Lung (tissue), 12 donors: ENCODE results near the gene SLC12A7. TPM values are rescaled to one million over a fixed set of nuclear protein-coding genes. Genes with fewer than 3 reads are reported as not detected.

Source experiments
- ATAC-seq: fragments of 200-7000 bp; cut with Tn5 transposase; one replicate; pipeline ENCODE4 v1.9.1; 2020; ENCODE audit warnings: moderate number of reproducible peaks; ENCODE audit not compliant: insufficient read depth, low FRiP score
- DNase-seq, 3 donors: peaks; one replicate each; pipeline ENCODE4 v3.0.0-alpha.2; 2013 to 2017
- H3K27ac ChIP-seq, 2 donors: one replicate each; pipeline ENCODE4 v1.5.1; 2013; ENCODE audit warnings: mild to moderate bottlenecking in 2 of 2, moderate library complexity in 2 of 2, control low read depth in 1 of 2, inconsistent platforms in 1 of 2, low read depth in 1 of 2, low read length in 1 of 2
- H3K27me3 ChIP-seq, 3 donors: one replicate each; pipeline ENCODE4 v1.5.1; 2013; ENCODE audit warnings: low read length in 2 of 3; ENCODE audit not compliant: control insufficient read depth in 3 of 3, insufficient read depth in 3 of 3
- H3K36me3 ChIP-seq, 4 donors: one replicate each; pipeline ENCODE4 v1.5.1; 2013; ENCODE audit warnings: low read length in 4 of 4, mild to moderate bottlenecking in 1 of 4, moderate library complexity in 1 of 4; ENCODE audit not compliant: control insufficient read depth in 4 of 4, insufficient read depth in 4 of 4
- H3K4me1 ChIP-seq, 5 donors: one replicate each; pipeline ENCODE4 v1.5.1; 2013; ENCODE audit warnings: low read length in 5 of 5, mild to moderate bottlenecking in 2 of 5, moderate library complexity in 1 of 5; ENCODE audit not compliant: control insufficient read depth in 5 of 5, insufficient read depth in 5 of 5
- H3K4me3 ChIP-seq: one replicate; pipeline ENCODE4 v1.5.1; 2013; ENCODE audit warnings: mild to moderate bottlenecking, control low read depth, moderate library complexity
- H3K9ac ChIP-seq, 2 donors: one replicate each; pipeline ENCODE4 v1.5.1; 2013; ENCODE audit warnings: low read length in 2 of 2, control low read depth in 1 of 2; ENCODE audit not compliant: insufficient read depth in 1 of 2
- H3K9me3 ChIP-seq, 4 donors: one replicate each; pipeline ENCODE4 v1.5.1; 2013; ENCODE audit warnings: low read length in 3 of 4, mild to moderate bottlenecking in 1 of 4, moderate library complexity in 1 of 4; ENCODE audit not compliant: control insufficient read depth in 4 of 4, insufficient read depth in 3 of 4
- CTCF ChIP-seq: IDR thresholded peaks from 2 replicates; pipeline ENCODE4 v1.5.1; 2012; ENCODE audit warnings: mild to moderate bottlenecking; ENCODE audit errors: control extremely low read depth, extremely low read depth
- WGBS, 2 donors: extraction: QIAGEN DNeasy Blood & Tissue Kit; methylation state at CpG; one replicate each; pipeline ENCODE4 v1.1.7; 2013; 5-methylcytosine and 5-hydroxymethylcytosine counted together
- polyA plus RNA-seq, 2 donors: library from polyadenylated mRNA; stranded (reverse); fragments of 200-250 nt; gene quantifications; one replicate each; pipeline ENCODE4 v1.2.1, GENCODE V29; 2013
- total RNA-seq, 2 donors: library from RNA; depleted of rRNA in 1 of 2; stranded (reverse); fragments of >200 nt in 1 of 2; gene quantifications; one replicate each; pipeline ENCODE4 v1.2.1, GENCODE V29; 2014 to 2021
- donor health status: control.
- donor health status: control.
- donor health status: Bipolar disorder and iron deficiency.
- donor health status: healthy.
- donor health status: DM: yes; HTN: yes; CAD: no.

The SLC12A7 gene
- total and polyA plus RNA-seq, 4 donors: 14.8 to 50.4 (median 39.8) TPM

- peaks cover 0 to 2% (median 0%) of the 10 kb centered on the region in 4 donors for H3K9me3 ChIP-seq
- DNase-seq (no peak), ATAC-seq (no peak)
- no peak overlapping the region for H3K4me3 ChIP-seq
- no peak overlapping the region for H3K27ac ChIP-seq
- no peaks in the 10 kb centered on the region for H3K27me3 ChIP-seq
- TF ChIP-seq CTCF: no peak
- no peak overlapping the region for H3K9ac ChIP-seq
- WGBS, 2 donors: 91 to 96% methylated on average over 45 to 46 of the region's 46 CpGs
- H3K4me1 ChIP-seq: no peaks in the 10 kb centered on the region
- H3K36me3 ChIP-seq: peaks cover 0 to 64% (median 16%) of the 10 kb centered on the region in 4 donors
Measured at GRCh38 chr5:1073239-1074102, 38.4 kb downstream of the SLC12A7 start.

- no peaks in the 10 kb centered on the region for H3K27me3 ChIP-seq
- TF ChIP-seq CTCF: no peak
- DNase-seq: no peak
- H3K9me3 ChIP-seq: peaks cover 0 to 2% (median 0%) of the 10 kb centered on the region in 4 donors
- H3K4me3 ChIP-seq: no peak overlapping the region
- 94 to 98% methylated on average over 13 to 14 of the region's 15 CpGs for WGBS, 2 donors
- no peak overlapping the region for H3K27ac ChIP-seq
- no peaks in the 10 kb centered on the region for H3K4me1 ChIP-seq
- ATAC-seq: no peak
- no peak overlapping the region for H3K9ac ChIP-seq
- H3K36me3 ChIP-seq: peaks cover 0 to 56% (median 10%) of the 10 kb centered on the region in 4 donors
Measured at GRCh38 chr5:1069720-1070088, 42.2 kb downstream of the SLC12A7 start.

GRCh38 chr5:1068895-1069719, 42.8 kb downstream of the SLC12A7 start:
- TF ChIP-seq CTCF: no peak
- 94% methylated on average over 33 of the region's 33 CpGs for WGBS, 2 donors
- H3K36me3 ChIP-seq: peaks cover 2 to 55% (median 10%) of the 10 kb centered on the region in 4 donors
- H3K4me3 ChIP-seq: no peak overlapping the region
- H3K9me3 ChIP-seq: peaks cover 0 to 2% (median 0%) of the 10 kb centered on the region in 4 donors
- no peak overlapping the region for H3K27ac ChIP-seq
- no peaks in the 10 kb centered on the region for H3K4me1 ChIP-seq
- no peaks in the 10 kb centered on the region for H3K27me3 ChIP-seq
- ATAC-seq (no peak), DNase-seq (no peak)
- no peak overlapping the region for H3K9ac ChIP-seq
